ENCODE data around the gene KRT85.

DNA sequence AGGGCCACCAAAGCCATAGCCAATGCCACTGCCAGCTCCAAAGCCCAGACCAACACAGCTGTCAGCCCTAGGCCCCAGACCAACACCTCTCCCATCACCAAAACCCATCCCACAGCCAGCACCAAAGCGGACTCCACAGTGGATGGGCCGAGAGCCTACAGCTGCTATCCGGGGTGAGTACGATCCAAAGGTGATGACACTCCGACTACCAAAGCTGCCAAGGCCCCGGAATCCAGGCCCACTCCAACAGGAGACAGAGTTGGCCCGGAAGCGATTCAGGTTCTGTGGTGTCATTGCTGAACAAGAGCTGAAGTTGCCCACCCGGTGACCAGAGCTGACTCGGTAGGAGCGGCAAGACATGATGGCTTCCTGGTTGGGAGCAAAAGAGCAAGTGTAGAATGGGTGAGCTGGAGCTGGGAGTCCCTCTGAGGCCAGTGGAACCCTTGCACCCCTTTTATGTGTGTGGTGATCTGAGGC lies 18.0 kb upstream of the KRT85 start, which contains the start of gene KRT84:
- TF ChIP-seq CHD4 (IDR thresholded peaks at IDR 0.05; ENCODE audit: borderline replicate concordance, low read length): no peak
- no peak for TF ChIP-seq SAP130 (CRISPR knock-in tag; IDR thresholded peaks at IDR 0.05; ENCODE audit: low read depth)
- no peak for TF ChIP-seq SMC3 (IDR thresholded peaks at IDR 0.05; ENCODE audit: low read length)
- TF ChIP-seq, protein P1, sequence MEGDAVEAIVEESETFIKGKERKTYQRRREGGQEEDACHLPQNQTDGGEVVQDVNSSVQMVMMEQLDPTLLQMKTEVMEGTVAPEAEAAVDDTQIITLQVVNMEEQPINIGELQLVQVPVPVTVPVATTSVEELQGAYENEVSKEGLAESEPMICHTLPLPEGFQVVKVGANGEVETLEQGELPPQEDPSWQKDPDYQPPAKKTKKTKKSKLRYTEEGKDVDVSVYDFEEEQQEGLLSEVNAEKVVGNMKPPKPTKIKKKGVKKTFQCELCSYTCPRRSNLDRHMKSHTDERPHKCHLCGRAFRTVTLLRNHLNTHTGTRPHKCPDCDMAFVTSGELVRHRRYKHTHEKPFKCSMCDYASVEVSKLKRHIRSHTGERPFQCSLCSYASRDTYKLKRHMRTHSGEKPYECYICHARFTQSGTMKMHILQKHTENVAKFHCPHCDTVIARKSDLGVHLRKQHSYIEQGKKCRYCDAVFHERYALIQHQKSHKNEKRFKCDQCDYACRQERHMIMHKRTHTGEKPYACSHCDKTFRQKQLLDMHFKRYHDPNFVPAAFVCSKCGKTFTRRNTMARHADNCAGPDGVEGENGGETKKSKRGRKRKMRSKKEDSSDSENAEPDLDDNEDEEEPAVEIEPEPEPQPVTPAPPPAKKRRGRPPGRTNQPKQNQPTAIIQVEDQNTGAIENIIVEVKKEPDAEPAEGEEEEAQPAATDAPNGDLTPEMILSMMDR (CRISPR knock-in tag; IDR thresholded peaks at IDR 0.05): no peak
- no peak for TF ChIP-seq TBP (CRISPR knock-in tag; IDR thresholded peaks at IDR 0.05)
- no peak for TF ChIP-seq POLR2A (IDR thresholded peaks at IDR 0.05; ENCODE audit: insufficient read depth in 1 of 2, low read depth in 2 of 2, low read length in 2 of 2)
- TF ChIP-seq ZNF260 (CRISPR knock-in tag; IDR thresholded peaks at IDR 0.05; ENCODE audit: borderline replicate concordance, low read depth): no peak
- TF ChIP-seq, protein P2, sequence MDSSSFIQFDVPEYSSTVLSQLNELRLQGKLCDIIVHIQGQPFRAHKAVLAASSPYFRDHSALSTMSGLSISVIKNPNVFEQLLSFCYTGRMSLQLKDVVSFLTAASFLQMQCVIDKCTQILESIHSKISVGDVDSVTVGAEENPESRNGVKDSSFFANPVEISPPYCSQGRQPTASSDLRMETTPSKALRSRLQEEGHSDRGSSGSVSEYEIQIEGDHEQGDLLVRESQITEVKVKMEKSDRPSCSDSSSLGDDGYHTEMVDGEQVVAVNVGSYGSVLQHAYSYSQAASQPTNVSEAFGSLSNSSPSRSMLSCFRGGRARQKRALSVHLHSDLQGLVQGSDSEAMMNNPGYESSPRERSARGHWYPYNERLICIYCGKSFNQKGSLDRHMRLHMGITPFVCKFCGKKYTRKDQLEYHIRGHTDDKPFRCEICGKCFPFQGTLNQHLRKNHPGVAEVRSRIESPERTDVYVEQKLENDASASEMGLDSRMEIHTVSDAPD (CRISPR knock-in tag; IDR thresholded peaks at IDR 0.05): no peak
- no peak for TF ChIP-seq RBAK (CRISPR knock-in tag; IDR thresholded peaks at IDR 0.05)
- no peak for TF ChIP-seq ZNF235 (CRISPR knock-in tag; IDR thresholded peaks at IDR 0.05; ENCODE audit: borderline replicate concordance)
- TF ChIP-seq ZNF619 (CRISPR knock-in tag; IDR thresholded peaks at IDR 0.05): no peak
- no peak for TF ChIP-seq NCOA1 (CRISPR knock-in tag; IDR thresholded peaks at IDR 0.05)
